HCT116 (cell line): ENCODE measurements around the gene NALCN. TPM values are rescaled to one million over a fixed set of nuclear protein-coding genes. Genes with fewer than 3 reads are reported as not detected.

ENCODE experiments used
- ATAC-seq: fragments of 200-7000 bp; cut with Tn5 transposase; 2 replicates; pipeline ENCODE4 v1.9.1; 2020; ENCODE audit warnings: mild to moderate bottlenecking, moderate library complexity
- BruUV-seq: library from RNA; stranded (reverse); fragments of 400-500 nt; replicated peaks from 2 replicates; lab custom pipeline; 2021; lab: Mats Ljungman, UMichigan
- CTCF ChIA-PET: fragments of 300-600 bp; sonication (Branson Sonifier 250); formaldehyde crosslinking; loops from one replicate; lab custom pipeline; 2021; ENCODE audit warnings: antibody characterized with exemption; lab: Charles Lee
- POLR2A ChIA-PET: fragments of 300-600, 350-600 bp; sonication (Branson Sonifier 250); formaldehyde crosslinking; loops from one replicate; lab custom pipeline; 2021; ENCODE audit warnings: antibody characterized with exemption; lab: Charles Lee
- RAD21 ChIA-PET, 2 experiments: fragments of 300-600 bp; sonication (Branson Sonifier 250); formaldehyde crosslinking; loops; one replicate each; lab custom pipeline; 2023; ENCODE audit warnings: low total read pairs in 2 of 2; ENCODE audit not compliant: uncharacterized antibody in 2 of 2, unreplicated experiment in 2 of 2, low non-redundant PET in 1 of 2; lab: Charles Lee
- DNase-seq: peaks from one replicate; pipeline ENCODE4 v3.0.0-alpha.2; 2010; ENCODE audit warnings: low read depth, low spot score
- H2AFZ ChIP-seq: fragments of 200-600 bp; shearing (Covaris generic), sonication (generic); 2 replicates; pipeline ENCODE4 v1.6.1; 2017; ENCODE audit warnings: low read depth, mixed run types, mixed read lengths, antibody characterized with exemption, low read length; ENCODE audit not compliant: poor library complexity, severe bottlenecking
- H3K27ac ChIP-seq: 2 replicates; pipeline ENCODE4 v1.5.1; 2012; ENCODE audit warnings: low read depth, low read length
- H3K27me3 ChIP-seq: fragments of 200-600 bp; sonication (generic); 2 replicates; pipeline ENCODE4 v1.6.1; 2016; ENCODE audit warnings: mixed run types, low read length, mixed read lengths; ENCODE audit not compliant: insufficient read depth
- H3K36me3 ChIP-seq, 2 experiments: fragments of 200-500 bp in 1 of 2; fragments of 200-600 bp in 1 of 2; sonication (Bioruptor generic) in 1 of 2; sonication (generic) in 1 of 2; 2 replicates each; pipeline versions ENCODE4 v1.5.1 to v1.6.1; 2014 to 2016; ENCODE audit warnings: low read length in 2 of 2, inconsistent platforms in 1 of 2, mixed read lengths in 1 of 2, mixed run types in 1 of 2; ENCODE audit not compliant: insufficient read depth in 2 of 2, control insufficient read depth in 1 of 2
- H3K4me1 ChIP-seq, 2 experiments: fragments of 200-600 bp in 1 of 2; sonication (generic) in 1 of 2; 2 replicates each; pipeline versions ENCODE4 v1.5.1 to v1.6.1; 2012 to 2017; ENCODE audit warnings: low read length in 2 of 2, inconsistent platforms in 1 of 2, mild to moderate bottlenecking in 1 of 2, mixed read lengths in 1 of 2, mixed run types in 1 of 2, moderate library complexity in 1 of 2; ENCODE audit not compliant: insufficient read depth in 2 of 2, control insufficient read depth in 1 of 2
- H3K4me2 ChIP-seq: fragments of 200-600 bp; sonication (generic); 2 replicates; pipeline ENCODE4 v1.6.1; 2017; ENCODE audit warnings: mixed run types, low read length, mixed read lengths
- H3K4me3 ChIP-seq, 2 experiments: fragments of 200-600 bp in 1 of 2; sonication (generic) in 1 of 2; replicated peaks in 1 of 2; 2 replicates each; pipeline ENCODE4 v1.5.1; 2011 to 2016; ENCODE audit warnings: low read length in 2 of 2, control low read depth in 1 of 2, low read depth in 1 of 2, mild to moderate bottlenecking in 1 of 2, mixed read lengths in 1 of 2, mixed run types in 1 of 2
- H3K79me2 ChIP-seq: fragments of 200-600 bp; sonication (generic); 2 replicates; pipeline ENCODE4 v1.6.1; 2017; ENCODE audit warnings: mild to moderate bottlenecking, mixed run types, low read length, moderate library complexity, mixed read lengths; ENCODE audit not compliant: insufficient read depth
- H3K9ac ChIP-seq: fragments of 200-600 bp; sonication (generic); 2 replicates; pipeline ENCODE4 v1.6.1; 2016; ENCODE audit warnings: low read length, mixed read lengths
- H3K9me2 ChIP-seq: fragments of 200-600 bp; sonication (generic), shearing (Covaris generic); 2 replicates; pipeline ENCODE4 v1.6.1; 2017; ENCODE audit warnings: mixed run types, mild to moderate bottlenecking, moderate library complexity; ENCODE audit not compliant: insufficient read depth
- H3K9me3 ChIP-seq, 2 experiments: fragments of 200-500 bp in 1 of 2; fragments of 200-600 bp in 1 of 2; sonication (Bioruptor generic) in 1 of 2; sonication (generic) in 1 of 2; 2 replicates each; pipeline ENCODE4 v1.6.1; 2014 to 2017; ENCODE audit warnings: low read length in 2 of 2, mixed read lengths in 2 of 2, inconsistent platforms in 1 of 2, low read depth in 1 of 2, mild to moderate bottlenecking in 1 of 2, mixed run types in 1 of 2, moderate library complexity in 1 of 2; ENCODE audit not compliant: control insufficient read depth in 1 of 2, insufficient read depth in 1 of 2
- H4K20me1 ChIP-seq: fragments of 200-600 bp; sonication (generic), shearing (Covaris generic); 2 replicates; pipeline ENCODE4 v1.6.1; 2017; ENCODE audit warnings: mixed run types, mild to moderate bottlenecking, moderate library complexity; ENCODE audit not compliant: insufficient read depth
- ATF3 ChIP-seq: IDR thresholded peaks from 2 replicates; pipeline ENCODE4 v1.6.1; 2012
- CBX3 ChIP-seq: IDR thresholded peaks from 2 replicates; pipeline ENCODE4 v1.6.1; 2012; ENCODE audit warnings: low read depth
- CEBPB ChIP-seq: IDR thresholded peaks from 2 replicates; pipeline ENCODE4 v1.6.1; 2012; ENCODE audit warnings: low read depth
- CTCF ChIP-seq, 3 experiments: fragments of 200-600 bp in 1 of 3; sonication (generic) in 1 of 3; IDR thresholded peaks in 2 of 3; conservative IDR thresholded peaks in 1 of 3; 2 replicates each; pipeline ENCODE4 v1.5.1; 2012 to 2017; ENCODE audit warnings: low read depth in 2 of 3, low read length in 2 of 3, antibody characterized with exemption in 1 of 3, borderline replicate concordance in 1 of 3, control low read depth in 1 of 3, mild to moderate bottlenecking in 1 of 3, mixed read lengths in 1 of 3, mixed run types in 1 of 3, moderate library complexity in 1 of 3; ENCODE audit not compliant: insufficient read depth in 1 of 3
- ELF1 ChIP-seq: IDR thresholded peaks from 2 replicates; pipeline ENCODE4 v1.6.1; 2012; ENCODE audit warnings: low read depth, borderline replicate concordance
- EZH2 ChIP-seq: fragments of 200-600 bp; sonication (generic); IDR thresholded peaks from 2 replicates; pipeline ENCODE4 v1.6.1; 2017; ENCODE audit warnings: antibody characterized with exemption, mixed run types
- EZH2phosphoT487 ChIP-seq: fragments of 200-600 bp; IDR thresholded peaks from 2 replicates; pipeline ENCODE4 v1.6.1; 2018; ENCODE audit warnings: antibody characterized with exemption, borderline replicate concordance
- FOSL1 ChIP-seq: IDR thresholded peaks from 2 replicates; pipeline ENCODE4 v1.6.1; 2012; ENCODE audit warnings: low read depth
- MAX ChIP-seq: IDR thresholded peaks from 2 replicates; pipeline ENCODE4 v1.6.1; 2012
- RAD21 ChIP-seq: IDR thresholded peaks from 2 replicates; pipeline ENCODE4 v1.6.1; 2012; ENCODE audit warnings: low read depth, mild to moderate bottlenecking
- REST ChIP-seq: IDR thresholded peaks from 2 replicates; pipeline ENCODE4 v1.6.1; 2012; ENCODE audit warnings: low read depth
- SIN3A ChIP-seq: IDR thresholded peaks from 2 replicates; pipeline ENCODE4 v1.6.1; 2012; ENCODE audit warnings: low read depth
- SP1 ChIP-seq: IDR thresholded peaks from 2 replicates; pipeline ENCODE4 v1.6.1; 2012; ENCODE audit warnings: low read depth
- SRF ChIP-seq: IDR thresholded peaks from 2 replicates; pipeline ENCODE4 v1.6.1; 2012; ENCODE audit warnings: low read depth
- TCF7L2 ChIP-seq: IDR thresholded peaks from 2 replicates; pipeline ENCODE4 v1.7.0; 2011; ENCODE audit warnings: borderline replicate concordance, inconsistent platforms; ENCODE audit not compliant: insufficient read depth, insufficient read length; ENCODE audit errors: extremely low read depth
- YY1 ChIP-seq: IDR thresholded peaks from 2 replicates; pipeline ENCODE4 v1.6.1; 2011; ENCODE audit warnings: low read length, low read depth, moderate library complexity, mild to moderate bottlenecking; ENCODE audit not compliant: insufficient replicate concordance; ENCODE audit errors: extremely low read depth
- ZBTB33 ChIP-seq: IDR thresholded peaks from 2 replicates; pipeline ENCODE4 v1.6.1; 2011; ENCODE audit warnings: mild to moderate bottlenecking, low read length, moderate library complexity; ENCODE audit not compliant: insufficient replicate concordance; ENCODE audit errors: extremely low read depth
- ZNF274 ChIP-seq: fragments of 200-500 bp; sonication (Bioruptor generic); IDR thresholded peaks from 2 replicates; pipeline ENCODE4 v1.6.1; 2014; ENCODE audit warnings: mild to moderate bottlenecking, low read depth, low read length, inconsistent platforms
- intact Hi-C: fragments of 100-400 bp; cut with micrococcal nuclease; formaldehyde crosslinking; loops from 2 replicates; pipeline ENCODE4 v1.10.0; 2022
- total RNA-seq: library from RNA; stranded (reverse); gene quantifications from one replicate; pipeline ENCODE4 v1.2.1, GENCODE V29; 2021; ENCODE audit not compliant: unreplicated experiment

Gene NALCN
- total RNA-seq, 1 experiment from 2014 or later, result not detected

GRCh38 chr13:101085551-101085950, 330.8 kb downstream of the NALCN start:
- Histone ChIP-seq H3K79me2 (no peaks in the 10 kb centered on the region), H3K9ac (no peak overlapping the region), H4K20me1 (no peaks in the 10 kb centered on the region; the same call in 1 of the 2 replicates), H2AFZ (no peak overlapping the region), H3K4me2 (no peak overlapping the region), H3K36me3 (no peaks in the 10 kb centered on the region), H3K27me3 (peaks cover 22% of the 10 kb centered on the region), H3K9me2 (no peaks in the 10 kb centered on the region), H3K9me3 (no peaks in the 10 kb centered on the region), H3K27ac (no peak overlapping the region), H3K4me3 (no peak overlapping the region), H3K4me1 (no peaks in the 10 kb centered on the region)
- TF ChIP-seq CBX3 (no peak), MAX (no peak), EZH2phosphoT487 (no peak), EZH2 (no peak), FOSL1 (no peak), YY1 (no peak), SRF (no peak), ZNF274 (no peak), SP1 (no peak), TCF7L2 (no peak), RAD21 (no peak), REST (no peak), SIN3A (no peak), ATF3 (no peak), CEBPB (no peak), ZBTB33 (no peak), CTCF (IDR thresholded peaks at IDR 0.05 in 2 of 3, conservative IDR thresholded peaks at IDR 0.05 in 1 of 3; ENCODE audit: borderline replicate concordance in 1 of 3, insufficient read depth in 1 of 3, low read depth in 2 of 3, low read length in 2 of 3) (no peak), ELF1 (no peak)
- ChIA-PET RAD21 (no interaction called here), CTCF (no interaction called here), POLR2A (no interaction called here)
- no peak for ATAC-seq
- DNase-seq, result no peak
- no TSS peak for BruUV-seq
- intact Hi-C loops, result no loop called here
